SK-N-SH treated with all-trans-retinoic acid at 6 μM for 48 hours (cell line): Measurements from ENCODE around the gene MTCH2.
"Not testable (repeated sequence)": the region's sequence is repeated elsewhere in the genome, so short reads cannot be mapped to it uniquely, and the experiment has no call there.

Experiments
- ATAC-seq: fragments of 200-7000 bp; cut with Tn5 transposase; 3 replicates; pipeline ENCODE4 v1.9.1; 2020; ENCODE audit warnings: mild to moderate bottlenecking, moderate library complexity
- ARNTL ChIP-seq: fragments of 450-650 bp; formaldehyde crosslinking; IDR thresholded peaks from 2 replicates; pipeline ENCODE4 v1.5.0; 2020; ENCODE audit warnings: low read depth, mild to moderate bottlenecking, moderate library complexity, borderline replicate concordance
- CREB5 ChIP-seq: fragments of 250-450 bp; sonication (Bioruptor Pico); IDR thresholded peaks from 2 replicates; pipeline ENCODE4 v1.5.1; 2020; ENCODE audit warnings: low read depth, mild to moderate bottlenecking, moderate library complexity
- CSDC2 ChIP-seq: fragments of 250-450 bp; sonication (Bioruptor Pico); IDR thresholded peaks from 2 replicates; pipeline ENCODE4 v1.5.0; 2020; ENCODE audit warnings: mild to moderate bottlenecking, moderate library complexity
- CSRNP3 ChIP-seq: fragments of 250-450 bp; sonication (Bioruptor Pico); IDR thresholded peaks from 2 replicates; pipeline ENCODE4 v1.5.1; 2021; ENCODE audit warnings: mild to moderate bottlenecking, moderate library complexity
- ESRRG ChIP-seq: fragments of 250-450 bp; sonication (Bioruptor Pico); IDR thresholded peaks from 2 replicates; pipeline ENCODE4 v1.6.1; 2021; ENCODE audit warnings: mild to moderate bottlenecking
- ISL1 ChIP-seq: fragments of 250-450 bp; sonication (Bioruptor Pico); IDR thresholded peaks from 2 replicates; pipeline ENCODE4 v2.1.2; 2022; ENCODE audit warnings: mild to moderate bottlenecking, moderate library complexity
- PATZ1 ChIP-seq: fragments of 250-450 bp; sonication (Bioruptor Pico); IDR thresholded peaks from 2 replicates; pipeline ENCODE4 v1.8.0; 2020; ENCODE audit warnings: mild to moderate bottlenecking, moderate library complexity, borderline replicate concordance
- POU6F1 ChIP-seq: fragments of 250-450 bp; sonication (Bioruptor Pico); IDR thresholded peaks from 2 replicates; pipeline ENCODE4 v1.8.0; 2021; ENCODE audit warnings: low read depth, mild to moderate bottlenecking, moderate library complexity, borderline replicate concordance
- PPARA ChIP-seq: fragments of 250-450 bp; sonication (Bioruptor Pico); IDR thresholded peaks from 2 replicates; pipeline ENCODE4 v1.5.0; 2020; ENCODE audit warnings: mild to moderate bottlenecking, borderline replicate concordance
- TSHZ2 ChIP-seq: fragments of 250-450 bp; sonication (Bioruptor Pico); IDR thresholded peaks from 2 replicates; pipeline ENCODE4 v1.5.0; 2020; ENCODE audit warnings: mild to moderate bottlenecking, moderate library complexity
- ZFP3 ChIP-seq: fragments of 250-450 bp; sonication (Bioruptor Pico); IDR thresholded peaks from 2 replicates; pipeline ENCODE4 v1.5.0; 2020; ENCODE audit warnings: mild to moderate bottlenecking, moderate library complexity
- ZFP30 ChIP-seq: fragments of 450-650 bp; formaldehyde crosslinking; IDR thresholded peaks from 2 replicates; pipeline ENCODE4 v1.5.0; 2022; ENCODE audit warnings: mild to moderate bottlenecking, moderate library complexity
- ZNF565 ChIP-seq: fragments of 450-650 bp; formaldehyde crosslinking; conservative IDR thresholded peaks from 2 replicates; pipeline ENCODE4 v1.5.0; 2020; ENCODE audit warnings: low read depth, mild to moderate bottlenecking, moderate library complexity

The MTCH2 gene

GRCh38 chr11:47688111-47688510 lies 45.8 kb upstream of the MTCH2 start:
- no peak for ATAC-seq
- TF ChIP-seq ZFP30 (CRISPR knock-in tag) = no peak
- TF ChIP-seq CSDC2 (CRISPR knock-in tag) = no peak
- TF ChIP-seq ZFP3 (CRISPR knock-in tag) = no peak
- TF ChIP-seq ISL1 = no peak
- no peak for TF ChIP-seq TSHZ2
- TF ChIP-seq POU6F1 (CRISPR knock-in tag) = no peak
- no peak for TF ChIP-seq CSRNP3
- no peak for TF ChIP-seq PPARA (CRISPR knock-in tag)
- no peak for TF ChIP-seq CREB5 (CRISPR knock-in tag)
- TF ChIP-seq PATZ1 (CRISPR knock-in tag) = no peak
- TF ChIP-seq ESRRG (CRISPR knock-in tag) = no peak
- TF ChIP-seq ZNF565 (CRISPR knock-in tag) = no peak
- no peak for TF ChIP-seq ARNTL (CRISPR knock-in tag)

- ATAC-seq = not testable (repeated sequence)
These were observed 44.3 kb upstream of the MTCH2 start for GRCh38 chr11:47686704-47687103.

- ATAC-seq = no peak
- no peak for TF ChIP-seq PATZ1 (CRISPR knock-in tag)
- no peak for TF ChIP-seq PPARA (CRISPR knock-in tag)
- no peak for TF ChIP-seq TSHZ2
- TF ChIP-seq CSRNP3 = no peak
These were observed 43.8 kb upstream of the MTCH2 start for GRCh38 chr11:47686151-47686550.
